ENCODE data around the gene HPS5.

Gene HPS5

GRCh38 chr11:18235394-18236334 is 86.3 kb downstream of the HPS5 start:
- DNase-seq = no peak

- no peak for DNase-seq
These were observed 88.0 kb downstream of the HPS5 start for GRCh38 chr11:18233912-18234311.

GRCh38 chr11:18230859-18231258 is 91.1 kb downstream of the HPS5 start:
- DNase-seq = no peak

- DNase-seq = no peak
These were observed 92.4 kb downstream of the HPS5 start for GRCh38 chr11:18229501-18229900.

Measured in CD4-positive, alpha-beta T cell treated with Interleukin-1 beta for 1 hour (primary cell).